CD14-positive monocyte (primary cell): ENCODE data around the gene SLC2A9. TPM values are rescaled to one million over a fixed set of nuclear protein-coding genes. Genes with fewer than 3 reads are reported as not detected.

Experiments used
- DNase-seq, 3 donors: peaks; one replicate each; pipeline ENCODE4 v3.0.0-alpha.2; 2011 to 2022
- H2AFZ ChIP-seq: 2 replicates; pipeline ENCODE4 v1.6.0; 2012; ENCODE audit warnings: mild to moderate bottlenecking, low read depth, low read length, inconsistent platforms; ENCODE audit not compliant: insufficient read depth, poor library complexity, severe bottlenecking
- H3K27ac ChIP-seq, 2 donors: 1 replicate in 1 of 2; 2 replicates in 1 of 2; pipeline ENCODE4 v1.5.1; 2012 to 2013; ENCODE audit warnings: low read length in 2 of 2, control low read depth in 1 of 2, inconsistent platforms in 1 of 2, low read depth in 1 of 2, mild to moderate bottlenecking in 1 of 2
- H3K27me3 ChIP-seq, 2 donors: one replicate each; pipeline versions ENCODE4 v1.6.0 to v1.6.1; 2011 to 2013; ENCODE audit warnings: low read length in 2 of 2; ENCODE audit not compliant: control insufficient read depth in 2 of 2, insufficient read depth in 2 of 2
- H3K36me3 ChIP-seq, 2 donors: replicated peaks in 1 of 2; 1 replicate in 1 of 2; 2 replicates in 1 of 2; pipeline versions ENCODE4 v1.5.1 to v1.6.1; 2012 to 2013; ENCODE audit warnings: low read length in 2 of 2, control low read depth in 1 of 2, inconsistent platforms in 1 of 2, mild to moderate bottlenecking in 1 of 2; ENCODE audit not compliant: insufficient read depth in 2 of 2, control insufficient read depth in 1 of 2
- H3K4me1 ChIP-seq, 2 donors: 1 replicate in 1 of 2; 2 replicates in 1 of 2; pipeline versions ENCODE4 v1.5.1 to v1.6.1; 2012 to 2013; ENCODE audit warnings: low read length in 2 of 2, control low read depth in 1 of 2, inconsistent platforms in 1 of 2, mild to moderate bottlenecking in 1 of 2, moderate library complexity in 1 of 2; ENCODE audit not compliant: insufficient read depth in 2 of 2, control insufficient read depth in 1 of 2
- H3K4me2 ChIP-seq: replicated peaks from 2 replicates; pipeline ENCODE3; 2012; ENCODE audit warnings: low read length, moderate library complexity, mild to moderate bottlenecking; ENCODE audit not compliant: poor library complexity, severe bottlenecking; ENCODE audit errors: extremely low read depth
- H3K4me3 ChIP-seq, 3 experiments: fragments of 200-600 bp in 1 of 3; sonication (generic) in 1 of 3; replicated peaks in 1 of 3; 1 replicate in 2 of 3; 2 replicates in 1 of 3; pipeline ENCODE4 v1.5.1; 2011 to 2013; ENCODE audit warnings: low read length in 3 of 3, mild to moderate bottlenecking in 3 of 3, control low read depth in 2 of 3, low read depth in 2 of 3, inconsistent platforms in 1 of 3, moderate library complexity in 1 of 3
- H3K79me2 ChIP-seq: 2 replicates; pipeline ENCODE4 v1.6.0; 2012; ENCODE audit warnings: mild to moderate bottlenecking, control low read depth, inconsistent platforms, low read length, moderate library complexity; ENCODE audit not compliant: insufficient read depth
- H3K9ac ChIP-seq: 2 replicates; pipeline ENCODE4 v1.6.0; 2017; ENCODE audit warnings: low read length, mild to moderate bottlenecking; ENCODE audit not compliant: insufficient read depth, poor library complexity, severe bottlenecking
- H3K9me3 ChIP-seq, 2 donors: replicated peaks in 1 of 2; 1 replicate in 1 of 2; 2 replicates in 1 of 2; pipeline versions ENCODE4 v1.5.1 to v1.6.1; 2012 to 2013; ENCODE audit warnings: low read length in 2 of 2, control low read depth in 1 of 2; ENCODE audit not compliant: control insufficient read depth in 1 of 2, insufficient read depth in 1 of 2
- H4K20me1 ChIP-seq: 2 replicates; pipeline ENCODE4 v1.6.0; 2012; ENCODE audit warnings: mild to moderate bottlenecking, low read length, control low read depth, moderate library complexity; ENCODE audit not compliant: insufficient read depth
- H3K27ac Mint-ChIP-seq, 7 donors: one replicate each; pipeline ENCODE4 v1.8.0; 2020; ENCODE audit warnings: mild to moderate bottlenecking in 7 of 7, mixed read lengths in 7 of 7, moderate library complexity in 6 of 7, inconsistent platforms in 2 of 7
- H3K27me3 Mint-ChIP-seq, 3 donors: one replicate each; pipeline ENCODE4 v1.8.0; 2021 to 2022; ENCODE audit warnings: low read depth in 3 of 3, mild to moderate bottlenecking in 3 of 3, mixed read lengths in 3 of 3, moderate library complexity in 3 of 3, inconsistent platforms in 1 of 3
- H3K36me3 Mint-ChIP-seq, 2 donors: one replicate each; pipeline ENCODE4 v1.8.0; 2020; ENCODE audit warnings: mixed read lengths in 2 of 2, inconsistent platforms in 1 of 2, mild to moderate bottlenecking in 1 of 2
- H3K4me1 Mint-ChIP-seq: one replicate; pipeline ENCODE4 v1.8.0; 2020; ENCODE audit warnings: mild to moderate bottlenecking, mixed read lengths
- H3K4me3 Mint-ChIP-seq, 2 donors: one replicate each; pipeline ENCODE4 v1.8.0; 2020; ENCODE audit warnings: mild to moderate bottlenecking in 2 of 2, mixed read lengths in 2 of 2, moderate library complexity in 1 of 2
- H3K9me3 Mint-ChIP-seq, 7 donors: one replicate each; pipeline ENCODE4 v1.8.0; 2020 to 2022; ENCODE audit warnings: mixed read lengths in 7 of 7, mild to moderate bottlenecking in 6 of 7, moderate library complexity in 6 of 7, inconsistent platforms in 2 of 7
- CTCF ChIP-seq: fragments of 200-600 bp; IDR thresholded peaks from one replicate; pipeline ENCODE4 v1.8.0; 2022; ENCODE audit warnings: antibody characterized with exemption, mild to moderate bottlenecking
- WGBS: methylation state at CpG from one replicate; pipeline ENCODE4 v1.1.5; 2013; ENCODE audit warnings: missing lambda C conversion rate; ENCODE audit not compliant: insufficient coverage; 5-methylcytosine and 5-hydroxymethylcytosine counted together
- intact Hi-C, 2 donors: fragments of 100-400 bp; cut with micrococcal nuclease; formaldehyde crosslinking; loops; one replicate each; pipeline versions ENCODE4 v1.15.0 to v1.15.1; 2023
- polyA plus RNA-seq, 3 donors: library from polyadenylated mRNA; depleted of rRNA in 1 of 3; unstranded in 2 of 3; stranded (reverse) in 1 of 3; fragments of 300-500 nt in 2 of 3; fragments of >200 nt in 1 of 3; fragmentation: Illumina TruSeq in 2 of 3; gene quantifications; 1 replicate in 2 of 3; 2 replicates in 1 of 3; pipeline ENCODE4 v1.2.3, GENCODE V29; 2012 to 2021

The SLC2A9 gene
- polyA plus RNA-seq, 3 donors: 27.3 to 38.6 (median 34.7) TPM

- intact Hi-C loops: no loop called here
- Histone ChIP-seq H3K79me2 (no peaks in the 10 kb centered on the region), H4K20me1 (no peaks in the 10 kb centered on the region), H3K4me3 (no peak overlapping the region), H3K36me3 (no peaks in the 10 kb centered on the region), H3K4me1 (peaks cover 41 to 48% of the 10 kb centered on the region in 2 donors), H2AFZ (no peak overlapping the region), H3K27ac (no peak overlapping the region), H3K9ac (no peak overlapping the region), H3K27me3 (no peaks in the 10 kb centered on the region), H3K4me2 (no peak overlapping the region), H3K9me3 (no peaks in the 10 kb centered on the region)
- H3K36me3 Mint-ChIP-seq: peaks cover 0 to 8% of the 10 kb centered on the region in 2 donors
- H3K27me3 Mint-ChIP-seq: peaks cover 12 to 15% (median 14%) of the 10 kb centered on the region in 3 donors
- WGBS: 5% methylated on average over 2 of the region's 5 CpGs
- peaks cover 57% of the 10 kb centered on the region for H3K4me1 Mint-ChIP-seq
- no peak for TF ChIP-seq CTCF
- peaks cover 0 to 3% (median 0%) of the 10 kb centered on the region in 7 donors for H3K9me3 Mint-ChIP-seq
- DNase-seq: no peak
- peak overlapping the region in 2 of 7 donors; percentile 60 to 67 for H3K27ac Mint-ChIP-seq
- peak overlapping the region in 1 of 2 donors; percentile 49 for H3K4me3 Mint-ChIP-seq
Observed at GRCh38 chr4:10047967-10048366, 26.7 kb upstream of the SLC2A9 start.

GRCh38 chr4:10046471-10046870 is 25.2 kb upstream of the SLC2A9 start:
- Histone ChIP-seq H3K4me2 (no peak overlapping the region), H3K27me3 (no peaks in the 10 kb centered on the region), H3K36me3 (no peaks in the 10 kb centered on the region), H3K4me1 (peaks cover 41 to 48% of the 10 kb centered on the region in 2 donors), H3K9ac (no peak overlapping the region), H3K79me2 (no peaks in the 10 kb centered on the region), H3K27ac (peak overlapping the region; percentile 43 to 69), H4K20me1 (no peaks in the 10 kb centered on the region), H3K9me3 (peaks cover 0 to 7% of the 10 kb centered on the region in 2 donors), H3K4me3 (no peak overlapping the region), H2AFZ (no peak overlapping the region)
- peaks cover 57% of the 10 kb centered on the region for H3K4me1 Mint-ChIP-seq
- peaks cover 5 to 13% (median 11%) of the 10 kb centered on the region in 7 donors for H3K9me3 Mint-ChIP-seq
- H3K27me3 Mint-ChIP-seq: peaks cover 10 to 12% (median 10%) of the 10 kb centered on the region in 3 donors
- no peak for TF ChIP-seq CTCF
- H3K36me3 Mint-ChIP-seq: peaks cover 11 to 16% of the 10 kb centered on the region in 2 donors
- WGBS: 45% methylated on average over 1 of the region's 3 CpGs
- H3K27ac Mint-ChIP-seq: peak overlapping the region; percentile 80 to 96 (median 94)
- no peak for DNase-seq
- intact Hi-C loops: no loop called here
- H3K4me3 Mint-ChIP-seq: no peak overlapping the region
